ENCODE measurements around the gene HIBADH. TPM values are rescaled to one million over a fixed set of nuclear protein-coding genes. Genes with fewer than 3 reads are reported as not detected.
A peak's percentile ranks its signal among the peaks of the same experiment; 100 is the strongest.

The HIBADH gene
- polyA plus RNA-seq, 2 of the 4 experiments (the other 2 are of a cell fraction): 49.5 to 118 TPM

DNA sequence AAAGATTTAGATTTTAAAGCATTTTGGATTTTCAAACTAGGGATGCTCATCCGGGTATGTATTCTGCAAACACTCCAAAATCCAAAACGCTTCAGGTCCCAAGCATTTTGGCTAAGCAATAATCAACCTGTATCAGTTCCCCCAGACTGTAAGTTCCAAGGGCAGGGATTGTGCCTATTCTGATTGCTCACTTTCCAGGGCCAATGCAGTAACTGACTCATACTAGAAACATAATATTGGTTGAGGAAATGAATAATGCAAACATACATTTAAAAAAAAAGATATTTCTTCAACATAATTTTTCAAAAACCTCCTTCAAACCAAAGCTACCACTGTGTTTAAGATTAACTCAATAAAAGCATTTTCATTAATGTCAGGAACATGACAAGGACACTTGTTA lies 69.5 kb downstream of the HIBADH start:
- Histone ChIP-seq H3K27ac (no peak overlapping the region), H3K4me3 (no peak overlapping the region), H3K4me1 (no peaks in the 10 kb centered on the region), H3K4me2 (no peak overlapping the region), H3K9me3 (no peaks in the 10 kb centered on the region)
- ATAC-seq: no peak
- TF ChIP-seq, protein P1, sequence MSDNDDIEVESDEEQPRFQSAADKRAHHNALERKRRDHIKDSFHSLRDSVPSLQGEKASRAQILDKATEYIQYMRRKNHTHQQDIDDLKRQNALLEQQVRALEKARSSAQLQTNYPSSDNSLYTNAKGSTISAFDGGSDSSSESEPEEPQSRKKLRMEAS (IDR thresholded peaks at IDR 0.05): no peak
- TF ChIP-seq FOSL2 (IDR thresholded peaks at IDR 0.05) (no peak), FOSL2 (CRISPR knock-in tag; IDR thresholded peaks at IDR 0.05) (no peak), RAD21 (conservative IDR thresholded peaks at IDR 0.05 in 1 of 2, IDR thresholded peaks at IDR 0.05 in 1 of 2) (no peak), CHD4 (IDR thresholded peaks at IDR 0.05; ENCODE audit: borderline replicate concordance) (no peak), ESRRA (IDR thresholded peaks at IDR 0.05; ENCODE audit: borderline replicate concordance, low read length) (no peak), RNF2 (IDR thresholded peaks at IDR 0.05; ENCODE audit: borderline replicate concordance, low read depth) (no peak), HEYL (CRISPR knock-in tag; IDR thresholded peaks at IDR 0.05) (no peak), RCOR1 (IDR thresholded peaks at IDR 0.05; ENCODE audit: low read depth, low read length) (no peak)
- POLR2A ChIA-PET: interaction anchor here (0.6 kb wide), 1 partner anchor 344 kb away, joined by 4 read pairs; no protein-coding TSS in a partner anchor
- DNase-seq (ENCODE audit: low read depth in 1 of 2, low spot score in 1 of 2): no peak
- CTCF ChIA-PET: no interaction called here
- 90% methylated on average over 2 of the region's 2 CpGs for WGBS (ENCODE audit: missing lambda C conversion rate)
- no peak for FAIRE-seq

GRCh38 chr7:27590416-27590815 lies 72.3 kb downstream of the HIBADH start:
- H3K4me1 ChIP-seq: no peaks in the 10 kb centered on the region
- no peak overlapping the region for H3K27ac ChIP-seq
- DNase-seq (ENCODE audit: low read depth in 1 of 2, low spot score in 1 of 2): no peak
- H3K4me2 ChIP-seq: no peak overlapping the region
- TF ChIP-seq BHLHE40 (IDR thresholded peaks at IDR 0.05; ENCODE audit: low read depth, low read length) (no peak), FOXS1 (CRISPR knock-in tag; IDR thresholded peaks at IDR 0.05) (no peak), MAFK (IDR thresholded peaks at IDR 0.05; ENCODE audit: partially characterized antibody) (peak; percentile 18)
- FAIRE-seq: no peak
- WGBS (ENCODE audit: missing lambda C conversion rate): 85% methylated on average over 1 of the region's 1 CpG
- H3K9me3 ChIP-seq: no peaks in the 10 kb centered on the region
- ATAC-seq: no peak
- H3K4me3 ChIP-seq: no peak overlapping the region
- POLR2A ChIA-PET: no interaction called here
- CTCF ChIA-PET: interaction anchor here (1.8 to 2.1 kb wide), 2 partner anchors 380 to 430 kb away, joined by 6 read pairs; no protein-coding TSS in a partner anchor

DNA sequence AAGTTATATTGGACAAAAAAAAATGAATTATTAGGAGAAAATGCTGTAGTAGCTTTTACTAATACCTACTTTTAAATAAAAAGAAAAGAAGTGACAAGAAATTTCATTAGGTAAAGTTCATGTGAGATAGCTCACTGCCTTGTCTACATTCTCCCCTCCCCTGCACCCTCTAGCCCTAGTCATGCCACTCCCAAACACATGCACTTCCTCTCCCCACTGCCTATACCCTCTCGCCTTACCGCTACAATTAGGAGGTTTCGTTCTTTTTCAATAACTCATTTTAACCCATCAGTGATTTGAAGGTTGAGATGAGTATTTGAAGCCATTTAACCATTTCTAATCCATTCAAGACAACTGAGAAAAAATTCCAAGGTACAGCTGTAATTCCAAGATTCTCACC lies 75.3 kb downstream of the HIBADH start:
- DNase-seq (ENCODE audit: low read depth in 1 of 2, low spot score in 1 of 2): no peak
- ChIA-PET POLR2A (no interaction called here), CTCF (interaction anchor here (0.8 to 2.9 kb wide), 7 partner anchors 11 to 491 kb away, joined by 3 to 13 read pairs (median 3); no protein-coding TSS in a partner anchor)
- ATAC-seq: no peak
- FAIRE-seq: no peak
- H3K4me3 ChIP-seq: no peak overlapping the region
- H3K4me1 ChIP-seq: no peaks in the 10 kb centered on the region
- H3K4me2 ChIP-seq: no peak overlapping the region
- no peaks in the 10 kb centered on the region for H3K9me3 ChIP-seq
- TF ChIP-seq NFE2L2 (conservative IDR thresholded peaks at IDR 0.05; ENCODE audit: low read length) (no peak), RARB (CRISPR knock-in tag; IDR thresholded peaks at IDR 0.05) (no peak), CBX8 (IDR thresholded peaks at IDR 0.05) (no peak), POLR2A (IDR thresholded peaks at IDR 0.05; ENCODE audit: low read length) (no peak), ZSCAN20 (CRISPR knock-in tag; IDR thresholded peaks at IDR 0.05) (no peak)
- no peak overlapping the region for H3K27ac ChIP-seq
- WGBS (ENCODE audit: missing lambda C conversion rate): 95% methylated on average over 3 of the region's 3 CpGs

DNA sequence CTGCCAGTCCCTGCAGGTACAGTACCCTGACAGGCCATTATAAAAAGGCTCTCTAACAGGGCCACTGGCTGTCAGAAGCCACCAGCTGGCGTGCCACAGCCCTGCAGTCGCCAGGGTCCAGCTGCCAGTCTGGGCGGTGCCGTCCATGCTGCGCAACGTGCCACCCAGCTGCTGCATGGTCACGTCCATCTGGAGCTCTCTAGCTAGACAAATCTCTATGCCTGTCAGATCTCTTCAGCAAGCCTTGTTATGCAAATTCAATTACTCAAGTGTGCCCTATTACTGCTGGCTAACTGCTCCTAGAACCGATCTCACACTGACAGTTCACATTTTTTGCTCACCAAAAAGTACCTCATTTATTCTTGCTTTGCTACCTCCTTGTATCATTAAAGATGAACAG lies 75.9 kb downstream of the HIBADH start:
- TF ChIP-seq EP300 (IDR thresholded peaks at IDR 0.05) (no peak), GATA3 (IDR thresholded peaks at IDR 0.05; ENCODE audit: borderline replicate concordance) (no peak), RFX5 (IDR thresholded peaks at IDR 0.05) (no peak), TFCP2L1 (CRISPR knock-in tag; IDR thresholded peaks at IDR 0.05) (no peak), ESRRA (IDR thresholded peaks at IDR 0.05; ENCODE audit: borderline replicate concordance, low read length) (no peak), FOSB (CRISPR knock-in tag; IDR thresholded peaks at IDR 0.05) (no peak), HOXB13 (CRISPR knock-in tag; IDR thresholded peaks at IDR 0.05; ENCODE audit: low read depth) (no peak), RCOR1 (IDR thresholded peaks at IDR 0.05; ENCODE audit: low read depth, low read length) (no peak), BHLHE40 (IDR thresholded peaks at IDR 0.05; ENCODE audit: low read depth, low read length) (no peak), RAD21 (conservative IDR thresholded peaks at IDR 0.05 in 1 of 2, IDR thresholded peaks at IDR 0.05 in 1 of 2) (no peak), ZC3H11A (IDR thresholded peaks at IDR 0.05) (no peak), HOXA7 (CRISPR knock-in tag; IDR thresholded peaks at IDR 0.05) (no peak), CBX2 (IDR thresholded peaks at IDR 0.05; ENCODE audit: borderline replicate concordance, low read depth) (no peak), MAZ (IDR thresholded peaks at IDR 0.05; ENCODE audit: borderline replicate concordance, low read depth, low read length) (no peak), KDM5A (IDR thresholded peaks at IDR 0.05) (no peak)
- TF ChIP-seq, protein P2, sequence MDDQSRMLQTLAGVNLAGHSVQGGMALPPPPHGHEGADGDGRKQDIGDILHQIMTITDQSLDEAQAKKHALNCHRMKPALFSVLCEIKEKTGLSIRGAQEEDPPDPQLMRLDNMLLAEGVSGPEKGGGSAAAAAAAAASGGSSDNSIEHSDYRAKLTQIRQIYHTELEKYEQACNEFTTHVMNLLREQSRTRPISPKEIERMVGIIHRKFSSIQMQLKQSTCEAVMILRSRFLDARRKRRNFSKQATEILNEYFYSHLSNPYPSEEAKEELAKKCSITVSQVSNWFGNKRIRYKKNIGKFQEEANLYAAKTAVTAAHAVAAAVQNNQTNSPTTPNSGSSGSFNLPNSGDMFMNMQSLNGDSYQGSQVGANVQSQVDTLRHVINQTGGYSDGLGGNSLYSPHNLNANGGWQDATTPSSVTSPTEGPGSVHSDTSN (IDR thresholded peaks at IDR 0.05): no peak
- CTCF ChIA-PET: interaction anchor here (0.6 to 2.9 kb wide), 7 partner anchors 19 to 491 kb away, joined by 3 to 13 read pairs (median 3); no protein-coding TSS in a partner anchor
- Histone ChIP-seq H3K4me3 (no peak overlapping the region), H3K27ac (no peak overlapping the region), H3K9me3 (no peaks in the 10 kb centered on the region), H3K4me1 (no peaks in the 10 kb centered on the region), H3K4me2 (no peak overlapping the region)
- ATAC-seq: peak; percentile 21 to 50; a peak in 4 of 6 replicates
- no peak for FAIRE-seq
- DNase-seq (ENCODE audit: low read depth in 1 of 2, low spot score in 1 of 2): no peak
- 94% methylated on average over 6 of the region's 8 CpGs for WGBS (ENCODE audit: missing lambda C conversion rate)
- POLR2A ChIA-PET: no interaction called here

Measured in A549 (cell line).